Amniotic epithelial cell (primary cell): ENCODE measurements around the gene DPM3.
"Not testable (repeated sequence)": the region's sequence is repeated elsewhere in the genome, so short reads cannot be mapped to it uniquely, and the experiment has no call there.

Experiments used
- DNase-seq: peaks from one replicate; pipeline ENCODE4 v3.0.0-alpha.2; 2010; ENCODE audit warnings: low read depth

Gene DPM3

GRCh38 chr1:155139895-155140629, at the start of gene DPM3:
DPM3 (minus strand) TSS chr1:155140531; CDS start chr1:155140240, 291 bp downstream.
- peak; percentile 72 for DNase-seq

GRCh38 chr1:155189926-155190325, 49.6 kb upstream of the DPM3 start:
- DNase-seq, result not testable (repeated sequence)

GRCh38 chr1:155188268-155188667, 47.9 kb upstream of the DPM3 start:
- DNase-seq, result no peak

- no peak for DNase-seq
Measured at GRCh38 chr1:155187456-155187891, 47.1 kb upstream of the DPM3 start.

GRCh38 chr1:155186794-155187455, 46.6 kb upstream of the DPM3 start:
- no peak for DNase-seq

- DNase-seq, result no peak
Measured at GRCh38 chr1:155186067-155186793, 45.9 kb upstream of the DPM3 start.

- no peak for DNase-seq
Measured at GRCh38 chr1:155185783-155186066, 45.4 kb upstream of the DPM3 start.

GRCh38 chr1:155184835-155185782, 44.8 kb upstream of the DPM3 start:
- DNase-seq, result no peak

GRCh38 chr1:155184351-155184811, 44.0 kb upstream of the DPM3 start:
- no peak for DNase-seq

GRCh38 chr1:155183775-155184221, 43.5 kb upstream of the DPM3 start:
- no peak for DNase-seq

- DNase-seq, result no peak
Measured at GRCh38 chr1:155182052-155182550, 41.8 kb upstream of the DPM3 start.

GRCh38 chr1:155181371-155182051, 41.2 kb upstream of the DPM3 start:
- no peak for DNase-seq

- no peak for DNase-seq
Measured at GRCh38 chr1:155179112-155180031, 39.0 kb upstream of the DPM3 start.

GRCh38 chr1:155178441-155179111, 38.2 kb upstream of the DPM3 start:
- no peak for DNase-seq

GRCh38 chr1:155177918-155178281, 37.6 kb upstream of the DPM3 start:
- DNase-seq, result no peak

GRCh38 chr1:155177192-155177917, 37.0 kb upstream of the DPM3 start:
- no peak for DNase-seq

- peak; percentile 52 for DNase-seq
Measured at GRCh38 chr1:155176544-155177071, 36.3 kb upstream of the DPM3 start.

GRCh38 chr1:155175927-155176371, 35.6 kb upstream of the DPM3 start:
- no peak for DNase-seq
